NCI-H2196 treated with DMSO at 0.1 percent for 48 hours (cell line): ENCODE results near the gene ZBTB18.

ENCODE experiments used
- DNase-seq: peaks from one replicate; lab custom pipeline; 2025; ENCODE audit not compliant: unreplicated experiment; lab: John Stamatoyannopoulos, UW

ZBTB18 gene

DNA sequence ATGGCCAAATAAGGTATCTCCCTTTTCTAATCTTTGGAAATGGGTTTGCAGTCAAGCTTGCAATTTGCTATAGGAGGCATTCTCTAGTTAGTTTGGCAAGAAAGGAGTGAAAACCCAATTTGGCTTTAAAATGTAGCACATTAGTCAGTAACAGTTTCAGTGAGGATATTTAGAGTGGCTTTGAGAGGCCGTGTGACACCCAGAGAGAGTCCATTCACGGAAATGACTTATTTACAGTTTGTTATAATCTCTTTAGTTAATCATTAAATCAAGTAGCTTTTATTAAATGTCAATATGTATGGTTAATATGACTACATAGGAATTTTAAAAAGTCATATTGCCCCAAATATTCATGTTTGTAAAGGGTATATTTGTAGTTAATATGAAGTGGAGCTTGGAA, 9.6 kb downstream of the ZBTB18 start:
- no peak for DNase-seq

DNA sequence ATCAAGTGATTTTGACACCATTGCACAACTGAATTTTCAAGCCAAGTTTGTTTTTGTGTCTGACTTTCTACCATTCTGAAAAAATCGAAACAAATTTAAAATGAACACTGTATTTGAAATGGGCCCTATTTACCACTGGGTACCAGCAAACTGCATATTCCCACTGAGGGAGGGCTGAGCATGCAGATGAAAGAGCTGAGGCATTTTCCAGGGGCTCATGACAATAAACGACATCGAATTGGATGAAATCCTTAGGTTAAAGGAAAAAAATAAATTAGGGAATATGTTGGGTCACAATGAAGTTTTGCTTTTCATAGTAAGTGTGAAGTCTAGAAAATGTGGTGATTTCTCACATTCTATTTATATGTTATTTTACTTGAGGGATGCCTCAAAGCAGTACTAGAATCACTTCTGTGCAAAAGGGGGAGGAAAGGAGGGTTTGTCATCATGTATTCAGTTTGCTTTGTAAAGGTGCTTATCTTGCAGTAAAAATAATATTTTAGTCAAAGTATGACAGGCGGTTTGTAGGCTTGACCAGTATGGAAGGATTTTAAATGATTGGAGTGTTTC, 11.2 kb downstream of the ZBTB18 start:
- no peak for DNase-seq

DNA sequence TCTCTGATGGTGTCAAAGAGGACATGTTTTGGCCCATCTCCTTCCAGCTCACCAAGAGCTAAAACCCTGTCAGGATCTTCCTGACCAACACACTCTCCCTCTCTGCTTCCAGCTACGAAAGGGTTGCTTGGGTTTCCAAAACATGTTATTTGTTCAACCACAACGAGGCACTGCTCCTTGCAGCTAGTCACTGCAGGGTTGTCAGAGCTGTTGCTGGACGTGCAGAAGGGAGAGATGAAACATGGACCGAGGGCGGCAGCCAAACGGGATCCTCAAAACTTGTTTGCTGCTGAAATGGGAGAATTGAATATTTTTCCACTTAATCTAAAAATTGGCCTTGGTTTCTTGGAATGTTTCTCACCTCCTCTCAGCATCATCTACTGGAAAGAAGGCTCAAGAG, 12.4 kb downstream of the ZBTB18 start:
- DNase-seq = no peak

DNA sequence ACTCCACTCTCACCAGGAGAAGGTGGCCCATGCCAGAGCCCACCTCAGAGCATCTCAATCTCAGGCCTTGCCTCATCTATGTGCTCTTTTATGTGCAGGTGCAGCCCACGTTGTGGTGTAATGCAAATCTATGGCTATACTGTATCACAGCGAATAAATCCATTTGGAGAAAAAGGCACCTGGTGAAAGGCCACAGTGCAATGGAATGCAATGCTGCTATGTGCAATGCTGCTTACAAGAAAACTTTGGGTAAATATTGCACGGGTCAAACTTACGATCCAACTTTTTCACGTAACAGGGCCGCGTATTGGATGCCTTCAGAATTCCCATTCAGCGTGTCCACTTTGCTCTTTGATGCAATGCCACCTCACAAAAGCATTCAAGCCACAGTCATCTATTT, 13.5 kb downstream of the ZBTB18 start:
- no peak for DNase-seq

DNA sequence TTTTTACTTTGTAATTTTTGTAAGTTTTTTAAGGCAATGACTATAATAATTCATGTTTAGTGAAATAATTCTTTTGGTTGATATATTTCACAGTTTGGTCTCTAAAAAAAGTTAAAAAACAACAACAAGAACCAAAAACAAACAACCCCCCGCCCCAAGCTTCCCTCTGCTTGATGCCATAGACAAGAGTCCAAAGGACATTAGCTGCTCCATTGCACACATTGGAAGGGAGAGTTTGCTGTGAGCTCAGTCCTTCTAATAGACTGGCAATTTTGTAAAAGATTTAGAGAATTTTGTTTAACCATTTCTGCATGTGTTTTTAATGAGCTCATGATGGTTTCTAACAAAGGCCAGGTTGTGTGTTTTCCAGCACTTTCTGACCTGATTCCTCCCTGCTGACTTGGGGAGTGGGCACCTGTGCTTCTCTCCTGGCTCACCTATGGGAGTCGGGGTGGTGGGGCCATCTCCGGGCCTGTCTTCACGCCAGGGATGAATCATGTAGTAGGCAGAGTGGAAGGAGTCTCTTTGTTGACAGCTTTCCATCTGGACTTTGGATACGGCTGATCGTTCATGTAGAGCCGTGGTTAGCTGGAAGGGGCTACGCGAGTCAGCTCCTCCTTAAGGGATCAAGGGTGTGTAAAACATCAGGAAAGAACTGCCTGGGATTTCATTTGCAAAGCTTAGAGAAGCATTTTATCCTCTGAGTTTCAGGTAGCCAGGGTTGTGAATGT, 14.1 kb downstream of the ZBTB18 start:
- no peak for DNase-seq

DNA sequence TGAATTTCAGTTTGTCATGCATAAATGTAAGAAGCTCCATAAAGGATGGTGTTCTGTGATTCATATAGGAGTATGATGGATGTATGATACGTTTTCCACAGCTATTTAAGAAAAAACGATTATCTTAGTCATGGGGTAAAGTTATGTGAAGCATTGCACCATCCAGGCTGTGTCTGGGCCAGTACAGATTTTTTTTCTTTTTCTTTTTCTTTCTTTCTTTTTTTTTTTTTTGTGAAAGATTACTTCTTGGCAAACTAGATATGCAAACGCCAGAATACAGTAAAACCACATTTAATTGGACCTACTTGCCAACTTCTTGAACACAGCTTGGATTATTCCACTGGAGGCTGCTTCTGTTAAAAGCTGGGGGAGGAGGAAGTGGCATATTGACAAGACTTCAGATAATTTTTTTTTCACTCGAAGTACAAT, 14.9 kb downstream of the ZBTB18 start:
- no peak for DNase-seq

DNA sequence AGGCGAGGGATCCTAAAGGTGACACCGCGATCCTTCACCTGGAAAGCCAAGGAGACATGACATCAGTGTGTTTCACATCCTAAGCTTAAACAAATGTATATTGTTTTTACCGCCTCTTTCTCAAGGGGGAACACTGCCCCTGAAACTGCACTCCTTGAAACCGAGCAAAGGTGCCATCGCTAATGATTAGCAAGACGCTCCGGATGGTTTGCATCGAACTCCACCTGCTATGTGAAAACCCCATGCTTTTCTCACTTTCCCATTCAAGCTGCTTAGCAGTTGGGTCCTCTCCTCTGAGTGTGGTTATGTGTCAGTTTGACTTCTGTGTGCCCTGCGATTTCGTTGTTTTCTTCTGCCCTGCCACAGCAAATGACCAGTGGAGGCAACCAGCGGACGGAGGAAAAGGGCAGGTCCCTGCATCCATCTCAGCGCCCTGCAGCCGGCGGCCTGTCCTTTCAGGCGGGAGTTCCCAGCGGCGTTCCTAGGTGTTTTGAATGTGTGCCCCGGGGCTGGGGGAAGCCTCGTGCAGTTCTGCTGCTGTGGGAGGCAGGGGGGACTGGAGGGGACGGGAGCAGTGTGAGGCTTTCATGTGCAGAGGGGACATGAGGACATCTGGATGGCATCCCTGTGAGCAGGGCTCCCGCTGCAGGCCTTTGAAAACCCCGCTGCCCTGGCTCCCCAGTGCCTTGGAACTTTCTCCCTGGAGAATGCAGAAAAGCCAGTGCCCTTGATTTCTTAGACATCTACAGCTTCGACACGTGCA, 16.1 kb downstream of the ZBTB18 start:
- no peak for DNase-seq

DNA sequence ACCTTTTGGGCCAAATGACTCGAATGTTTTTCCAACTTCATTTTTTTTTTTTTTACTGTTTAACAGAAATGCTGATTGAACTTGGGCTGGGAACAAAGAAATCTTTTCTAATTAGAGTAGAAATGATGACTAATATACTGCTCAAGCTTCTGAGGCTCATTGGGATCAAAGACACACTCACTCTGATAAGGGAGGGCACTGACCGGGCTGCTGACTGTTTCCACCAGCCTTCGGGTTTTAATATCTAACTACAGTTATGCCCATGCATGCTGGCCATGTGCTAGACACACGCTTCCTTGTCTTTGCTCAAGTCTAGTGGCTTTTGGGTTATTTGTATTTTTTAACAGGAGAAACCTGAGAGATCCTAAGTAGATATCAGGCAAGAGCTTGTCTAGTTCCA, 16.8 kb downstream of the ZBTB18 start:
- DNase-seq = no peak

DNA sequence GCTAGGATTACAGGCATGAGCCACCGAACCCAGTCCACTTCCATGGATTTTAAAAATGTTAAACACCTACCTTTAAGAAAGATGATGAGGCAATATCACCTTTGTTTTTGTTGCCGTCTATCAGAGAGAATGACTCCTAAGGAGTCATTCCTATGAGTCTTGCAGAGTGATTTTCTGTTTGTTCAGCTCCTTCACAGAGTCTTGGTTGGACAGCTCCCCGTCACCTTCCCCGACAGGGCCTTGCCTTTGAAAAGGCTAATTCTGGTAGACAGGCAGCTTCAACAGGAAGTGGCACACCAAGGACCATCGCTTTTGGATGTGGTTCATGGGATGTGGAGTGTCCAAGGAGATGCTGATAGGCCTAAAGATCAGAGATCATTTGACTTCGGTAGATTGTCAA, 17.5 kb downstream of the ZBTB18 start:
- DNase-seq = no peak

DNA sequence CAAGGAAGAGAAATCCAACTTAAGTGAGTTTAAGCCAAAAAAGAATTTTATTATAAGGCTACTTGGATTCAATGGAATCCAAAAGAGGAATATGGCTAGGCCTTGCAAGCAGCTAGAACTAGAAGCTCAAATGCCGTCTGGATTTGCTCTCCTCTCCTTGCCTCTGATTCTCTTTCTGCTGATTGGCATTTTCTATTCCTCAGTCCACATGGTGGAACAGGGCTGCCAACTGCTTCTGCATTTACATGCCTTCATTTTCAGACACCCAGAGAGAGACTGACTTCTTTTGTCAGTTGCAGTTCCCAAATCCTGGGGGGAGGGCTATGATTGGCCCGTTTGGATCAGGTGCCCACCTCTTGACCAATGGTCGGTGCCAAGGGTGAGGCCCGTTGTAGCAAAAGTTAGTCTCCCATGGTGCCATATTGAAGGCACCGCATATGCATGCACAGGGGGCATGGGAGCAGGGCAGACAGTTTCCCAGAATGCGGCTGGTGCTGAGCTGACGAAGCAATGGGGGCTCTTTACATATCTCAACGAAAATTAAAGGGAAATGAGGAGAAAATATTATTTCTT, 18.3 kb downstream of the ZBTB18 start:
- no peak for DNase-seq

DNA sequence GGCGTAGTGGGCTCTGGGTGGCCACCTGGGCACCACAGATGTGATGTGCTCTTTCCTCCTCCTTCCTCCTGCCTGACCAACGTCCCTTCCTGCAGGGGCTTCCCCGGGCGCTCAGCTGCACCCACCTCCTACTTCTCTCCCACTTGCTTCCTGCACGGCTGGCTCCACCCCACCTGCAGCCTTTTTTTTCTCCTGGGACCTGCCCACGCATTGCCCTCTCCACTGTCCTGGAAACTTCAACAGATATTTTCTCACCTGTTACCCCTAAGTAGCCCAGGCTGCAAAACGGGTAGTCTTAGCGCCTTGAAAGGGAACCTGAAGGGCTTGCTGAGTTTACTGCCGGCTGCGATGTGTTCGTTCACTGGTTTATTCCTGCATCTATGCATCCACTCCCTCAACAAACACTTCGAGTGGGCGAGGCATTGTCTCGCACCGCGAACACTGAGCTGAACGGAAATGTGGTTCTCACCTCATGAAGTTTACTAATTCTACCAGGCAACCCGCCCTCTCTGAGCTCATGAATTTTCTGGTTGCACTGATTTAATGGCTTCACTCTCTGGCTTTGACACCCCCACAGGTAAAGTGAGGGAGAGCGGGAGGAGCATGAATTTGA, 23.6 kb downstream of the ZBTB18 start:
- DNase-seq = no peak

DNA sequence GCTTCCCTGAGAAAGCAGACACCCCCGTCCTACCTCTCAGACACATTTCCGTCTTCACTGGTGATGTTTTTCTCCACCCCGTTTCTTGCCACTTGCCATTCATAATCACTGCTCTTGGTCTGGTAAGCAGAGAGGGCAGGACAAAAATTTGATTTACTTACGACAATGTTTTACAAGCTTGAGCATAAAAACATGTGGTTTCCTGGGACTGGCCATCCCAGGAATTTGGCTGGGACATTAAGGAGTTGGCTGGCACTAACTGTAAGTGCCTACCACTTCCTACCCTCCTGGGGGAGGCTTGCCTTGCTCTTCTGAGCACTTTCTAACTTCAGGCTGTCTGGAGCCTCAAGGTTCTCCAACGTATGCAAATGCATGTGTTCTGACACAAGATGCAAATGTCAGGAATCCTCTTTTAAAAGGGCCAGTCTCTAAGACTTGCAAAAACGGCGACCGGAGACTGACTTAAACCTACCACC, 24.2 kb downstream of the ZBTB18 start:
- no peak for DNase-seq

DNA sequence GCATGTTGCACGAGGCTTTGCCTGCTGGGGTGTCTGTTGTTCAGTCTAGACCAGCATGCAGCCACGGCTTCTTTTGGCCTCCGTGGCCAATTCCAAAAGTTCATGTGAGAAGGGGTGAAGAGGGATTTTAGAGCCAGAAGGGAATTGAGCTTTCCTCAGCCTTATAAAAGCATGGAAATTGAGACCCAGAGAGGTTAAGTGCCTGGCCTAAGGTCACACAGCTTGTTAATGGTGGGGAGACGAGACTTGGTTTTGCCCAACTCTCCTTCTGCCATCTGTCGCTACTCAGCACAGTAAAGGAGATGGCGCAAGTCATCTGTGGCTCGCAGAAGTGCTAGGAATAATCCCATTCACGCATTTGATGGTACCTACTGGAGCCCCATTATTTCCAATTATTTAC, 25.7 kb downstream of the ZBTB18 start:
- DNase-seq = no peak

DNA sequence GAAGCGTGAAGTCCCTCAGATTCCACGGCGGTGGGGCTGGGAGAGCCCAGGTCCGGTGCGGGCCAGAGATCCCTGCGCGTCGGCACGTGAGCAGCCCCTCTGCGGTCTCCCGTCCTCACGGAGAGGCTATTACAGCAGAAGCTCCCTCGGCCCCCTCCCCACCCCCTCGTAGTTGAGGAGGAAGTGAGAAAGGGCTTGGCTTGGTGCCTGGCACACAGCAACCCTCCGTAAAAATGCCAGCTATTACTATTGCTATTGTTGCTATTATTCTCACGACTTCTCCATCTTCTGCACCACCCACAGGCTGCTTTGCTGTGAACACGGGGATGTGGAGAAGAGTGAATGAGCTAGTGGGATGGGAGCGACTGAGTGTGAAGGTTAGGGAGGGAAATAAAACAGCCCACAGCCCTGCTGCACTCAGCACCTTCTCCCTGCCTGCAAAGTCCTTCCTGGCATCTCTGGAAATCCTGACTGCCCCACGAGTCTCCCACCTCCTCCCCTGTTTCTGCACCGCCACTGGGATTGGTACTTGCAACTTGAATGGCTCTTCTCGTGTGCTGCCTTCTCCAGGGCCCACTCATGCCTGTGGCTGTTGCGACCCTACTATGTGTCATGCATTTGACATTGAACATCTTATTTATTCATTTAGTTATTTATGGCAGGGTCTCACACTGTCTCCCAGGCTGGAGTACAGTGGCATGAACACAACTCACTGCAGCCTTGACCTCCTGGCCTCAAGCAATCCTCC, 26.6 kb downstream of the ZBTB18 start:
- no peak for DNase-seq

DNA sequence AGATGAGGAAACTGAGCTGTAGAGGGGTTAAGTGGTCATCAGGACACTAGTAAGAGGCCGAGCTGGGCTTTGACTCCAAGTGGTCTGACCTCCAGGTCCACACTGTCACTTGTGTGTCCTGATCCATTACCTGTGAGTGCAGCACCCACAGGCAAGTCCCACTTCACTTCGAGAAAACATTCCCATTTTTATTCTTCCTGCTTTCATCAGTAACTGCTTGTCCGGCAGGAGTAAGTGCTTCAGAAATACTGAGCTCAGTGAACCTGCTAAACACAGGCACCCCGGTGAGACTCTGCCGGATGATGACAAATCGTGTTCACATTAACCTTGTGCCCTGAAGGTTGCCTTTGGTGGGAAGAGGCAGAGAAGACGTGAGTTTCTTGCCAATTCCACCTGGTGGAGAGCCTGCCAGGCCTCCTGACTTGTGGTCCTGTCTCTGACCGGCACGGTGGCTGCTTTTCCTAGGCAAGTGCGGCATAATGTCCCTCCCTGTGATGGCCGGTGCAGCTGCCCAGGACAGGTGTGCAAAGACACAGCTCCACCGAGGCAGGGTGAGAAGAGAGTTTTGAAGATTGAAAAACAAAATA, 29.4 kb downstream of the ZBTB18 start:
- no peak for DNase-seq

DNA sequence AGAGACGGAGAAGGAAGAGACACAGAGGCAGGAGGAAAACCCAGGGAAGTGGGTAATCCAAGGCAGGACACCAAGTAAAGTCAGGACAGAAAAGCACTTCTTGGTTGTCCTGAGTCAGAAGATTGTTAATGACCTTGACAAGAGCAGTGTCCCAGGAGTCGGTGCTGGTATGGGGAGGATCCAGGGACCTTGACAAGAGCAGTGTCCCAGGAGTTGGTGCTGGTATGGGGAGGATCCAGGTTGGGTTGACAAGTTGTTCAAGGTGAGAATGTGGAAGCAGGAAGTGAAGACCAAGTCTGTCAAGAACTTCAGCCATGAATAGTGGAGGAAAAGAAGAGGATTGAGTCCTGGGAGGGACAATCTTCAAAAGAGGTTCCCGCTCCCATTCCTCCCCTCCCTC, 31.9 kb downstream of the ZBTB18 start:
- DNase-seq = no peak

DNA sequence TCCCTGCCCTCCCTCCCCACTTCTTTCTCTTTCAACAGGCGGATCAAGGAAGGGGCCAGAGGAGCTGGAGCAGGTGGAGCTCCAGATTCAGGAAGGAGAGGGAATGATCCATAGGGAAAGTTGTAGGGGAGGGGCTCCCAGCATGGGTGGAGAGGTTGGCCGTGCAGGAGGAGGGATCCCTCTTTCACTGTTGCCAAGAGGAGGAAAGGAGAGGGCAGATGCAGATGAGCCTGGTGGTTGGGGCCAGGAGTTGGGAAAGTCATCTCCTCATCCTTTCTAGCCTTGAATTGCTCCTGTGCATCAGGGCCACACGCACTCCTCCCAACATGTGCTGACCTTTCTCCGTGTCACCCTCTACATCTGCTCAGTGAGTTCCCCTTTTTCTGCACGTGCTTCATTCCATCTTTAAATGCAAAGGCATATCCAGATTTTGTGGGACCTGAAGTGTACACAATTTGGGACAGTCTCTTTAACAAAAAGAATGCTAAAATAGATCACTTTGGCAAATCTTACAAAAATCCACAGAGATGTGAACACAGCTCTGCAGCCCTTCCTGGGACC, 32.4 kb downstream of the ZBTB18 start:
- DNase-seq = no peak

DNA sequence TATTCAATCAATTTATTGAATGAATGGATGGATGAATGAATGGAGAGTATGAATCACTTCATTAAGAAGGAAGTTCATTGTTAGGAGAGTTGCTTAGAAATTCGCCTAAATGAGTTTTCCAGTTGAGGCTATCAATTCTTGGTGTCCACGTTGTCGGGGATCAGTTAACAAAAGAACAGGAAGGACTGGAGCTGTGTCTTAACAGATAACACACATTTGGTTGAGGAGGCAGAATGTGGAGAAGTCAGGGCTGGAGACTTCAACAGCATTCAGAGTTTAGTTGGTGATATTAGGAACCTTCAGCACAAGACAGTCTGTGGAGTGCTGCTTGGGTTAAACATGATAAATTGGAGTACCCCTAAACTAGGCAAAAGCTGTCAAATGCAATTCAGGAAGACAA, 33.7 kb downstream of the ZBTB18 start:
- DNase-seq = no peak

DNA sequence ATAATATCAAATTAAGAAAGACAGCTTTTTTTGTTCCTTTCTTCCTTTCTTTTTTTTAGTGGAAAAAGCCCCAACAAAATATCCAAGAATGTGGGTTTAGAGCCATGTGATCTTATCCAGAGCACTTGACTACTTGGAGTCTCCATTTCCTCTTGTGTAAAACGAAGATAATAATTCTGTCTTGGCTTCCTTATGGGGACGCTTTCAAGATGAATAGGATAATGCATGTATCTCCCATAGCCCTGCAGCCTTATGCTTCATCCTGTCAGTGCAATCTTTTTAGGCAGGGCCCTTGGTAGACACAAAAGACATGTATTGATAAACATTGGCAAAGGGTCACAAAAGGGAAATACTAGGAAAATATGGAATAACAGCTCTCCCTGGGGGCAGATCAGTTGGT, 34.8 kb downstream of the ZBTB18 start:
- no peak for DNase-seq

DNA sequence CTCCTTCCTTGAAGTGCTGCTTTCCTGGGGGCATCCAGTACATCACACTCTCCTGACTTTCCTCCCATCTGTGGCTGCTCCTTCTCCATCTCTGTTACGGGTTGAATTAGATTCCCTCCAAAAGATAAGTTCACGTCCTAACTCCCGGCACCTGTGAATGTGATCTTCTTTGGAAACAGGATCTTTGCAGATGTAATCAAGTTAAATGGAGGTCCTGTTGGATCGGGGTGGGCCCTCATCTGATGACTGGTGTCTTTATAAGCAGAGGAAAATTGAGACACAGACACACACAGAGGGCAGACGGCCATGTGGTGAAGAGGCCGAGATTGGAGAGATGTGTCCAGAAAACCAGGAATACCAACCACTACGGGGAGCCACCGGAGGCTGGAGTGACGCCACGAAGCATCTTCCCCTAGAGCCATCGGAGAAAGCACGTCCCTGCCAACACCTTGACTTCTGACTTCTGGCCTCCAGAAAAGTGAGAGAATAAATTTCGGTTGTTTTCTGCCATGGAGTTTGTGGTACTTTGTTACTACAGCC, 36.0 kb downstream of the ZBTB18 start:
- DNase-seq = no peak
